Skeletal muscle satellite cell (primary cell): ENCODE measurements around the gene HTRA2.

Source experiments
- H3K27me3 ChIP-seq: 2 replicates; pipeline ENCODE4 v1.7.0; 2013; ENCODE audit warnings: low read length; ENCODE audit not compliant: control insufficient read depth, insufficient read depth
- H3K36me3 ChIP-seq: 2 replicates; pipeline ENCODE4 v1.7.0; 2013; ENCODE audit warnings: mild to moderate bottlenecking, control low read depth, low read length; ENCODE audit not compliant: insufficient read depth
- H3K4me1 ChIP-seq: 2 replicates; pipeline ENCODE4 v1.7.0; 2013; ENCODE audit warnings: low read length; ENCODE audit not compliant: control insufficient read depth, insufficient read depth
- H3K4me2 ChIP-seq: 2 replicates; pipeline ENCODE4 v1.7.0; 2013; ENCODE audit warnings: mild to moderate bottlenecking, low read length
- H3K4me3 ChIP-seq: 2 replicates; pipeline ENCODE4 v1.7.0; 2013; ENCODE audit warnings: low read length
- H3K9ac ChIP-seq: 2 replicates; pipeline ENCODE4 v1.7.0; 2013; ENCODE audit warnings: mild to moderate bottlenecking, low read depth, low read length, moderate library complexity
- H3K9me3 ChIP-seq: replicated peaks from 2 replicates; pipeline ENCODE4 v1.7.0; 2013; ENCODE audit warnings: mild to moderate bottlenecking, control low read depth, low read length

HTRA2 gene

DNA sequence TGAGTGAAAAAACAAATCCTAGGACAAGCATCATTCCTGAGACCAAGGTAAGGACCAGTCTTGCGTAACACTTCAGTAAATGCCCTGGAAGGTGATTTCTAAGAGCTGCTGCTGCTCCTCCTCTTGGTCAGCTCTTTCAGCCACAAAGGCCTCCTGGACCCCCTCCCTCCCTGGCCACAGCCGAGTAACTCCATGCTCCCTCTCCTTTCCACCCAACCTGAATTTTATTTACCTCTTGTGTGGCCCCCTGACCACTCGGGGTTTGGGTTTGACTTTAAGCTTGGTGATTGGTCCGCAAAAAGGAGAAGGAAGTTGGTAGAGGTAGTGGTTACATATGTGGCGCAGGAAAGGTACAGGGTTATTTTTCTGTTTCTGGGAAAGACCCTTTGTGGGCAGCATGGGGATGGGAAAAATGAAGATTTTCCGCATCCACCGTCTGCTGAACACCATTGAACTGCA, 9.2 kb downstream of the HTRA2 start:
- H3K9me3 ChIP-seq: no peaks in the 10 kb centered on the region
- no peak overlapping the region for H3K9ac ChIP-seq
- no peaks in the 10 kb centered on the region for H3K27me3 ChIP-seq
- H3K36me3 ChIP-seq: peaks cover 6% of the 10 kb centered on the region
- H3K4me3 ChIP-seq: no peak overlapping the region
- no peaks in the 10 kb centered on the region for H3K4me1 ChIP-seq
- H3K4me2 ChIP-seq: no peak overlapping the region

DNA sequence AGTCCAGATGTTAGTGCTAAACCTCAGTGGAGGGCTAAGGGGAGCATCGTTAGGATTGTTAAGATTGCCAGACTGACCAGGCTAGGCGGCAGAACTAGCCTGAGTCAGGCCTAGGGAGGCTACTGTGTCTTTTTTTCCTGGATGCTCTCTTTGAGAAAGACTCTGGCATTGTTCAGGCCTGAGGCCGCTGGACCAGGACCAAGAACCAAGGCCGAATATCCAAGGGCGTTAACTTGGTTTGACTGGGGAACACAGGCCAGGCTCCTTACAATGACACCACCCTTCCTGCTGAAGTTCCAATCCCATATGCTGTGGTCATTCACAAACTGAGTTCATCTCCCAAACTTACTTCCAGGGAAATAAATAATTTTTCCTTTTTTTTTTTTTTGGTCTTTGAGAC, 10.6 kb downstream of the HTRA2 start:
- H3K36me3 ChIP-seq: peaks cover 3% of the 10 kb centered on the region
- no peak overlapping the region for H3K4me2 ChIP-seq
- no peak overlapping the region for H3K9ac ChIP-seq
- H3K4me1 ChIP-seq: no peaks in the 10 kb centered on the region
- no peaks in the 10 kb centered on the region for H3K9me3 ChIP-seq
- no peak overlapping the region for H3K4me3 ChIP-seq
- no peaks in the 10 kb centered on the region for H3K27me3 ChIP-seq

DNA sequence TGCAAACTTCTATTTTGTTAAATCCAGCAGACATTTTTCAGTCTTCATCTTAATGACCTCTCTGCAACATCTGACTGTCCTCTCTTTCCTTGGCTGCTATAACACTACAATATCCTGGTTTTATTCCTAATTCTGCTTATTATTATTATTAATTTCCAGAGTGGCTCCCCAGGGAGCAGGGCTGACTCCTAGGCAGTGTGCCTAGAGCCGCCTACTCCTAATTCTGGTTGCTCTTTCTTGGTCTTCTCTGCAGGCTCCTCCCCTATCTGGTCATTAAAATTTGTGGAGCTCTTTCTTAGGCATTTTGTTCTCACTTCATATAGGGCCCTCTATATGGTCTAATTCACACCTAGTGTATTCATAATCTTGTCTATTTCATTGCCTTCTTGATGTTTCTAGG, 13.2 kb downstream of the HTRA2 start:
- Histone ChIP-seq H3K9ac (no peak overlapping the region), H3K9me3 (no peaks in the 10 kb centered on the region), H3K36me3 (peaks cover 3% of the 10 kb centered on the region), H3K4me2 (no peak overlapping the region), H3K4me1 (no peaks in the 10 kb centered on the region), H3K27me3 (no peaks in the 10 kb centered on the region), H3K4me3 (no peak overlapping the region)

DNA sequence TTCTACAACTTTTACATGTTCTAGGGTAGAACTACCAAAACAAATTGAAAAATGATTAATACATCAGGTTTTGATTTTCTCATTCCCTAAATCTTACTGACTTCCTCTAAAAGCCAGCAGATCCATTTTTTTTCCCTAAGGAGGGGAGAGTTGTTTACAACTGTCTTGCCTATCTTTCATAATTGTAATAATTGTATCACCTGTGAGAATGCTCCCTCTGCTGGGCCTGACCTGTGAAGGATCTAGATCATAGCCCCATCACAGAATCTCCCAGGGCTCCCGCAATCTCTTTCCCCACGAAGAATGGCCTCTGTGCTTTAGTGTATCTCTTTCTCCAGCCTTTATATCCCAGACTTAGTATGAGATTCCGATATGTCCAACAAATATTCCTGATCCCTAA, 14.9 kb downstream of the HTRA2 start:
- Histone ChIP-seq H3K36me3 (peaks cover 1% of the 10 kb centered on the region), H3K27me3 (no peaks in the 10 kb centered on the region), H3K4me3 (no peak overlapping the region), H3K4me1 (peaks cover 14% of the 10 kb centered on the region), H3K9me3 (no peaks in the 10 kb centered on the region), H3K9ac (no peak overlapping the region), H3K4me2 (no peak overlapping the region)

DNA sequence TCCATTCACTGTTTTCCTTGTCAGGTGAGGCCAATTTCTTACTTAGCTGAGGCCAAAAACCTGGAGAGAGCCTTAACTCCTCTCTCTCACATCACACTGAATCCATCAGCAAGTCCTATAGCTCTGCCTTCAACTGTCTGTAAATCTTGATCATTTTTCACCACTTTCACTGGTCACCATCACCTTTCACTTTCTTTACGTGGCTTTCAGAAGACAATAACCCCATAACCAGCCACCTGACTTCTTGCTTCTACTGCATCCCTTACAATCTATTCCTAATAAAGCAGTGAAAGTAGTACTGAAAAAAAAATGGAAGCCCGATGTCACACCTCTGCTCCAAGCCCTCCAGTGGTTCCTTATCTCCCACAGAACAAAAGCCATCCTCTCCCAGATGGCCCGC, 16.3 kb downstream of the HTRA2 start:
- Histone ChIP-seq H3K27me3 (no peaks in the 10 kb centered on the region), H3K36me3 (peaks cover 7% of the 10 kb centered on the region), H3K9ac (no peak overlapping the region), H3K9me3 (no peaks in the 10 kb centered on the region), H3K4me2 (no peak overlapping the region), H3K4me3 (no peak overlapping the region), H3K4me1 (peaks cover 21% of the 10 kb centered on the region)

DNA sequence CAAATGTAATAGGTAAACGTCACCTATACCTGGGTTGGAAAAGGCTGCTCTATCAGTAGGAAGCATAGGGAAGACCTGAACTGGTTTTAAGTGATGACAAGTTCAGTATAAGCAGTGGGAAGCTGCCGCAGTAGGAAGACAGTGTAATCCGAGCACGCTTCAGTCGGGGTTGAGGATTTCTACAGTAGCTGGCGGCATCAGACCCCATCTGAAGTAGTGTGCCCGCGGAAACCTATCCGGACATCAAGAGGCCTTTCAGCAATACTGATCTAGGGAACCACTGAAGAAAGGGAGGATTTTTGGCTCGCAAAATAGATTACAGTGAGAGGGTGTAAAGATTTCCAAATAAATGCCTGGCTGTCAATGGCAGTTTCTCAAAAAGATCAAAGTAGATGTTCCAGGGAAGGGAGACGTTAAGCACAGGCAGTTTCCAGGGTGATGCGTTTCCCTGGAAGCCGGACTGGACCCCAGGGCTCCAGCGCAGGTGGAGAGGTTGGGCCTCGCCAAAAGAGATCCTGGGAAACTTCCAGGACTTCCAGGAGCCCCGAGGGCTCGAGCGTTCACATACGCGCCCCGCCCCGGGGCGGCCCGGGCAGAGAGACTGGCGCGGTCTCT, 18.7 kb downstream of the HTRA2 start:
- H3K9ac ChIP-seq: peak overlapping the region; percentile 82

DNA sequence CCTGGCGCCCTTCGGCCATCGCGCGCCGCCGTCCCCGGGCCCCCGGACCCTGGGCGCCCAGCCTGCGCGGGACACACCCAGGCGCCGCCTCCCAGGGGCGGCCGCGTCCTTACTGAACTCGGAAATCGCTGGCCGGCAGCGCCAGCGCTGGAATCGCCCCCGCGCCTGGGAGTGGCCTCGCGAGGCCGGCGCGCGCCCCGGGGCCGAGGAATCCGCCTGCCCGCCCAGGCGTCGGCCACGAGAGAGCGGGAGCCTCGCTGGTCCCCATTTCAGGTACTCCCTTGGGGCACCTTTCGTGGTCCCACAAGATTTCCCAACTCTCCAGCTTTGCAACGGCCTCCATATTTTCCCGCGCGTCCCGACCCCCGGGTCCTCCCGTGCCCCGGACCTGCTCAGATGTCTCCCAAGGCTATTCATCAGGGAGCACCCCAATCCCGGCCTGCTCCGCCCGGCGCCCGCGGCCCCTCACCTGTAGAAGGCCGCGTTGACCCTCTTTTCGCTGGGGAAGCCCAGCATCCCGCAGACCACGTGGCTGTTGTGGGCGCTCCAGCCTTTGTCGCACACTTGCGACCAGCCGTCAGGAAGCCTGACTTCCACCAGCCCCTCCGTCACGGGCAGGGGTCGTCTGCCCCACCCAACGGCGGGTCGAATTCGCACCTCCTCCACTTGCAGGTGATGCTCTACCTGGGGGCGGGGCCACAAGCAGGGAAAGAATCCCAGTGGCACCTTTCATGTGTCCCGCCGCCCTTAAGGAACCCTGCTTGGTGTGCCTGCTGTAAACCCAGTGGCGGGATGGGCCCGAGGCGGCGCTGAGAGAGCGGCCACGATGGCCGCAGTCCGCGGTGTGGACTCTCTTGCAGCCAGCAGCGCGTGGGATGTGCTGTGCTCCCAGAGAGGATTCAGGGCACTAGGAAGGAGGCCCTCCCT, 19.4 kb downstream of the HTRA2 start:
- Histone ChIP-seq H3K4me2 (peak overlapping the region; percentile 94), H3K36me3 (peaks cover 7% of the 10 kb centered on the region), H3K9ac (peak overlapping the region; percentile 82), H3K4me1 (peaks cover 44% of the 10 kb centered on the region), H3K4me3 (peak overlapping the region; percentile 76), H3K9me3 (no peaks in the 10 kb centered on the region), H3K27me3 (no peaks in the 10 kb centered on the region)

More for the DNA sequence above, 18.7 kb downstream of the HTRA2 start:
- Histone ChIP-seq H3K27me3 (no peaks in the 10 kb centered on the region), H3K9me3 (no peaks in the 10 kb centered on the region), H3K4me2 (peak overlapping the region; percentile 94), H3K36me3 (peaks cover 7% of the 10 kb centered on the region), H3K4me3 (peak overlapping the region; percentile 76), H3K4me1 (peaks cover 40% of the 10 kb centered on the region)

DNA sequence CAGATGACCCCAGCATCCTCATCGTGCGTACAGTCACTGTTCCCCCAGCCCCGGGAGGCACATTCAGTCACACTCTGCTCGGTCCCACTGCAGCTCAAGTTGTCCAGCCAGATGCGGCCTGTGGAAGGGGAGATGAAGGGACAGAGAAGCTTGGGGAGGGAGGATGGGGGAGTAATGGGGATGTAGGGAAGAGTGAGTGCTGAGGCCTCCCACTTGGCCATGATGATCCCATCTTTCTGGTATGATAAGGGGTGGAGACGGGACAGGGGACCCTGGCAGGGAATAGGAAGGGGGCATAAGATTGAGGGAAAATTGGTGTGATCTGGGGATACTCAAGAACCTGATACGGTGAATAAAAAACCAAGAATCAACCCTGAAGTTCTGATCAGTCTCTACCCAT, 20.5 kb downstream of the HTRA2 start:
- Histone ChIP-seq H3K4me1 (peaks cover 45% of the 10 kb centered on the region), H3K4me2 (peak overlapping the region; percentile 94), H3K9ac (no peak overlapping the region), H3K27me3 (no peaks in the 10 kb centered on the region), H3K9me3 (no peaks in the 10 kb centered on the region), H3K36me3 (peaks cover 7% of the 10 kb centered on the region), H3K4me3 (peak overlapping the region; percentile 76)

DNA sequence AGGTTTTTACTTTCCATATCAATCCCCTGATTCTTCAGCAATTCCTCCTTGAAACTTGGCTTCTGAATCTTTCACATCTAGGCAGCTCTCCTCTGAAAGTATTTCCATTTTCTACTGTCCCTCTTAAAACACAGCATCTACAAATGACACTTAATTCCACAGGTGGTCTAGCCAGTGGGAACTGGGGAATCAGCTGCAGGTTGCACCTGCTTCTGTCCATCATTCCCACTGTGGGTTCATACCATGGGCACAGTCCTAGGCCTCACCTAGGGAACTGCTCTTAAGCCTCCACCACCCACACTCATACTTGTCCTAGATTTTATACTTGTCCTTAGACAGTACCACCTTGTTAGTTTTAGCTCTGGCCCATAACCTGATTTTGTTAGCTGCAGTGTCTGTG, 21.8 kb downstream of the HTRA2 start:
- H3K27me3 ChIP-seq: no peaks in the 10 kb centered on the region

DNA sequence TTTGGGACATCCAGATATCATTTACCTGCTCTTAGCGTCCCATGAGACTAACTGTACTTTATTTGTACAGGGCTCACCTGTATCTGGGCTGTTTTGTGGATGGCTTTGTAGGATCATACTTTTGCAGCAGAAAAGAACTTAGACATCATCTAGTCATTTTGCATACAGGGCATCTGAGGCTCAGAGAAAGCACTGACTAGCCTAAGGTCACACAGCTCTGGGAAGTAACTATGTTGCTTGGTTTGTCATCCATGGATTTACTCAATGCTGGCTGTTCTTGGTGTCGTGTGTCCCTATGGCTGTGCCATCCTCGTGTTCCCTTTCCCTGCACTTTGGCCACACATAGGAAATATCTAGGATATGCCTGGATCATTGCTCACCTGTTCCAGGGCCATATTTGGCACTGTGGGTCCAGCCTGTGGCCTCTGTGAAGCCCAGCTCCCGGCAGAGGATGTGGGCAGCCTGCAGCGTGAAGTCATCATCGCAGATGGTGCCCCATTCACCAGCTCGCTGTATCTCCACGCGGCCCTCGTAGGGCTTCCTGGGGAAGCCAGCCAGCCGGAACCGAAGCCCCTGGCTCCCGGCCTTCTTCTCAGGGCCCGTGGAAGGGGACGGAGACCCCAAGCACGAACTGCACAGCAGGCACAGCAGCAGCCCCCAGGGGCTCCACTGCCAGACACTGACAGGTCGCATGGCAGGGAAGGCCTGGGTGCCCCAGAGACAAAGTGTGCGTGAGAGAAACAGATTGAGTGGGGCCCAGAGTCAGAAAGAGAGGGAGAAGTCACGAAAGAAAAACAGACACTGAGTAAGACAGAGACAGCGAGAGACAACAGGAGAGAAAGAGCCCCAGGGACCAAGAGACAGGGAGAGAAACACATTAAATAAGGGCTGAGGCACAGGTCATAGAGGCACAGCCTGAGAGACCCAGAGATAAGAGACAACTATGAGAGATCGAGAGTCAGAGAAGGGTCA, 22.5 kb downstream of the HTRA2 start:
- Histone ChIP-seq H3K9ac (peak overlapping the region; percentile 94), H3K9me3 (no peaks in the 10 kb centered on the region), H3K4me1 (peaks cover 56% of the 10 kb centered on the region), H3K4me2 (peak overlapping the region; percentile 98), H3K36me3 (peaks cover 18% of the 10 kb centered on the region), H3K4me3 (peak overlapping the region; percentile 100), H3K27me3 (no peaks in the 10 kb centered on the region)

More for the DNA sequence above, 21.8 kb downstream of the HTRA2 start:
- Histone ChIP-seq H3K36me3 (peaks cover 11% of the 10 kb centered on the region), H3K9me3 (no peaks in the 10 kb centered on the region), H3K4me3 (no peak overlapping the region), H3K9ac (no peak overlapping the region), H3K4me1 (peaks cover 56% of the 10 kb centered on the region), H3K4me2 (peak overlapping the region; percentile 98)
